Suprapubic skin (tissue), 4 donors: ENCODE results near the gene DDAH1. TPM values are rescaled to one million over a fixed set of nuclear protein-coding genes. Genes with fewer than 3 reads are reported as not detected.
"Not testable (repeated sequence)": the region's sequence is repeated elsewhere in the genome, so short reads cannot be mapped to it uniquely, and the experiment has no call there.

Source experiments
- DNase-seq, 2 donors: peaks; one replicate each; pipeline ENCODE4 v3.0.0-alpha.2; 2019; ENCODE audit warnings: low spot score in 2 of 2
- H3K27ac ChIP-seq: fragments of 200-600 bp; sonication (generic); one replicate; pipeline ENCODE4 v1.5.1; 2019
- H3K27me3 ChIP-seq: fragments of 200-600 bp; sonication (generic); one replicate; pipeline ENCODE4 v1.5.1; 2019
- H3K36me3 ChIP-seq: fragments of 200-600 bp; sonication (generic); one replicate; pipeline ENCODE4 v1.5.1; 2019
- H3K4me1 ChIP-seq: fragments of 200-600 bp; sonication (generic); one replicate; pipeline ENCODE4 v1.5.1; 2019
- H3K4me3 ChIP-seq: fragments of 200-600 bp; sonication (generic); one replicate; pipeline ENCODE4 v1.5.1; 2019; ENCODE audit warnings: mild to moderate bottlenecking
- H3K9me3 ChIP-seq: fragments of 200-600 bp; sonication (generic); one replicate; pipeline ENCODE4 v1.5.1; 2019
- EP300 ChIP-seq: sonication (generic); formaldehyde crosslinking; IDR thresholded peaks from one replicate; pipeline ENCODE4 v1.6.1; 2017; ENCODE audit warnings: antibody characterized with exemption
- POLR2A ChIP-seq, 2 donors: fragments of 450-650 bp; IDR thresholded peaks; one replicate each; pipeline ENCODE4 v1.6.1; 2017; ENCODE audit warnings: antibody characterized with exemption in 2 of 2, mild to moderate bottlenecking in 2 of 2, moderate library complexity in 2 of 2
- POLR2AphosphoS5 ChIP-seq, 3 donors: sonication (generic); formaldehyde crosslinking; IDR thresholded peaks; one replicate each; pipeline ENCODE4 v1.6.1; 2017; ENCODE audit warnings: antibody characterized with exemption in 3 of 3
- WGBS: methylation state at CpG from one replicate; pipeline ENCODE4 v1.1.5; 2018; 5-methylcytosine and 5-hydroxymethylcytosine counted together
- total RNA-seq, 4 donors: library from RNA; depleted of rRNA; stranded (reverse); fragments of >200 nt; gene quantifications; one replicate each; pipeline ENCODE4 v1.1.0, GENCODE V29; 2016
- TF ChIP-seq, protein P1 (sequence below), 2 donors: fragments of 200-600 bp in 1 of 2; fragments of 450-650 bp in 1 of 2; sonication (generic) in 1 of 2; IDR thresholded peaks; one replicate each; pipeline ENCODE4 v1.5.1; 2016 to 2019; ENCODE audit warnings: antibody characterized with exemption in 2 of 2, mild to moderate bottlenecking in 1 of 2, moderate library complexity in 1 of 2

The DDAH1 gene
- total RNA-seq, 4 donors from 2014 or later, result 10.4 to 19.6 (median 15.5) TPM

DNA sequence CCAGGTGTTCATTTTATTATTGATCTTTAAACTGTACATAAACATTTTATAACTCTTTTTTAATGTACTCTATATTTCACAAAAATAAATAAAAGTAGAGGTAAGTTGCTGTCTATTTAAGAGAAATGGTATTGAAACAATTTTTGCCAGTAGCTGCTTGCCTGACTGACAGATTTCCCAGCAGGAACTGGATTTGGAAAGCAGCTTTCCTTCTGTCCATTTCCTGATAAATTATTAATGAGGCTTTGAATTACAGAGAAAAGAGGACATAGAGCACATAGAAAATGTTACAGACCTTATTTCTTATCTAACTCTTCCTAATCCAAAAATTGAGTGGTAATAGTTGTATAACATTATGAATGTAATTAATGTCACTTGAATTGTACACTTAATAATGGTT is 108.8 kb downstream of the DDAH1 start:
- Histone ChIP-seq H3K27ac (no peak overlapping the region), H3K9me3 (no peaks in the 10 kb centered on the region), H3K27me3 (no peaks in the 10 kb centered on the region), H3K4me3 (no peak overlapping the region), H3K36me3 (no peaks in the 10 kb centered on the region), H3K4me1 (no peaks in the 10 kb centered on the region)
- TF ChIP-seq POLR2AphosphoS5 (IDR thresholded peaks at IDR 0.05) (no peak), POLR2A (IDR thresholded peaks at IDR 0.05) (no peak), EP300 (no peak)
- TF ChIP-seq, protein P1, sequence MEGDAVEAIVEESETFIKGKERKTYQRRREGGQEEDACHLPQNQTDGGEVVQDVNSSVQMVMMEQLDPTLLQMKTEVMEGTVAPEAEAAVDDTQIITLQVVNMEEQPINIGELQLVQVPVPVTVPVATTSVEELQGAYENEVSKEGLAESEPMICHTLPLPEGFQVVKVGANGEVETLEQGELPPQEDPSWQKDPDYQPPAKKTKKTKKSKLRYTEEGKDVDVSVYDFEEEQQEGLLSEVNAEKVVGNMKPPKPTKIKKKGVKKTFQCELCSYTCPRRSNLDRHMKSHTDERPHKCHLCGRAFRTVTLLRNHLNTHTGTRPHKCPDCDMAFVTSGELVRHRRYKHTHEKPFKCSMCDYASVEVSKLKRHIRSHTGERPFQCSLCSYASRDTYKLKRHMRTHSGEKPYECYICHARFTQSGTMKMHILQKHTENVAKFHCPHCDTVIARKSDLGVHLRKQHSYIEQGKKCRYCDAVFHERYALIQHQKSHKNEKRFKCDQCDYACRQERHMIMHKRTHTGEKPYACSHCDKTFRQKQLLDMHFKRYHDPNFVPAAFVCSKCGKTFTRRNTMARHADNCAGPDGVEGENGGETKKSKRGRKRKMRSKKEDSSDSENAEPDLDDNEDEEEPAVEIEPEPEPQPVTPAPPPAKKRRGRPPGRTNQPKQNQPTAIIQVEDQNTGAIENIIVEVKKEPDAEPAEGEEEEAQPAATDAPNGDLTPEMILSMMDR (IDR thresholded peaks at IDR 0.05), result no peak
- no peak for DNase-seq

- H3K27me3 ChIP-seq, result no peaks in the 10 kb centered on the region
- no peaks in the 10 kb centered on the region for H3K4me1 ChIP-seq
- no peak for DNase-seq
- H3K4me3 ChIP-seq, result no peak overlapping the region
- H3K36me3 ChIP-seq, result no peaks in the 10 kb centered on the region
- TF ChIP-seq POLR2A (IDR thresholded peaks at IDR 0.05) (no peak), EP300 (no peak), POLR2AphosphoS5 (IDR thresholded peaks at IDR 0.05) (no peak)
- TF ChIP-seq, protein P1 (IDR thresholded peaks at IDR 0.05), result no peak
- H3K9me3 ChIP-seq, result no peaks in the 10 kb centered on the region
- no peak overlapping the region for H3K27ac ChIP-seq
- 89% methylated on average over 4 of the region's 4 CpGs for WGBS
Observed at GRCh38 chr1:85352055-85352454, 112.9 kb downstream of the DDAH1 start.

DNA sequence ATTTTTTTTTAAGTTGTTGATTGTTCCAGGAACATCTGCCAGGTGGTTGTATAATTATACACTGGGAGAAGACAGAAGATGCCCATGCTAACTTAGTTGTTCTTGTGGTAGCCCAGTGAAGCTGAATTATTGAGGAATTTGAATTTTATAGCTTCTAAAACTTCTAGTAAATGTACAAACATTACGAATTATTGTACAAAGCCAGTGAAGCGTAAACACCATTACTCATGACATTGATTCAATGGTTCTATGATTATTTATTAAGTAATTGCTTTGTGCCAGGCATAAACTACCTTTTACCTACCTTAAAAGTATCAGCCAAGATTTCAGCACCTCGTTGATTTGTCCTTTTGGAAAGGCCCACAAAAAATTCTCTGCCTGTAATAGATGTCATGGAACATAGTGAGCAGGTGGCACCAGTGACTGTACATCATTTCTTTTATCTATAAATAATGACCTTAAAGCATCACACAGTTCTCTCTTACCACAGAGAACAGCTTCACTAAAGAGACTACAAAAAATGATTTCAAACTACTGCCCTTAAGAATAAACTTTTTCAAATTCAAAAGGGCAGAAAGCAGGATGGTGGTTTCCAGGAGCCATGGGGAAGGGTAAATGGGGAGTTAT is 113.6 kb downstream of the DDAH1 start:
- WGBS, result 74% methylated on average over 3 of the region's 3 CpGs
- H3K27me3 ChIP-seq, result no peaks in the 10 kb centered on the region
- TF ChIP-seq, protein P1 (IDR thresholded peaks at IDR 0.05), result no peak
- TF ChIP-seq POLR2AphosphoS5 (IDR thresholded peaks at IDR 0.05), result no peak
- TF ChIP-seq POLR2A (IDR thresholded peaks at IDR 0.05), result no peak
- TF ChIP-seq EP300, result no peak

GRCh38 chr1:85349224-85349623 is 115.7 kb downstream of the DDAH1 start:
- H3K9me3 ChIP-seq, result no peaks in the 10 kb centered on the region
- no peak overlapping the region for H3K27ac ChIP-seq
- DNase-seq, result no peak
- TF ChIP-seq EP300 (no peak), POLR2A (IDR thresholded peaks at IDR 0.05) (no peak), POLR2AphosphoS5 (IDR thresholded peaks at IDR 0.05) (no peak)
- TF ChIP-seq, protein P1 (IDR thresholded peaks at IDR 0.05), result no peak
- H3K27me3 ChIP-seq, result no peaks in the 10 kb centered on the region
- no peaks in the 10 kb centered on the region for H3K36me3 ChIP-seq
- no peak overlapping the region for H3K4me3 ChIP-seq
- H3K4me1 ChIP-seq, result peaks cover 2% of the 10 kb centered on the region
- 46% methylated on average over 3 of the region's 3 CpGs for WGBS

More for the DNA sequence above, 113.6 kb downstream of the DDAH1 start:
- DNase-seq, result no peak
- no peaks in the 10 kb centered on the region for H3K9me3 ChIP-seq
- H3K4me1 ChIP-seq, result no peaks in the 10 kb centered on the region
- H3K36me3 ChIP-seq, result no peaks in the 10 kb centered on the region
- H3K4me3 ChIP-seq, result no peak overlapping the region
- H3K27ac ChIP-seq, result no peak overlapping the region

DNA sequence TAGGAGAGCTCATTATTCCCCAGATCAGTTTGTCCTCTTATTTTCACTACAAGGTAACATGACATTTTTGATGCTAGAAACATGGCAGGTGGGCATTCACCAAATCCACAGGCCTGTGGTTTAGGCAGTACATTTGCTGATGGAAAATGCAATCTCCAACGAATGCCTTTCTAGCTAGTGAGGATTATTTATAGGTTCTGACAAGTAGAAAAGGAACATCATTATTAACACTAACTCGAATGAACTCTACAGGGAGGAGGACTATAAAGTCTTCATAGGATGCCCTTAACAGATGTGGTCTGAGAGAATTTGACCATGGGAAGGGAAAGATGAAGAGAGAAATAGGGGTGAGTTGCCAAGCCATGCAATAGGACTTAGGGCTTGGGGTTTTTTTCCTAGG is 117.1 kb downstream of the DDAH1 start:
- WGBS, result 74% methylated on average over 2 of the region's 2 CpGs
- TF ChIP-seq, protein P1 (IDR thresholded peaks at IDR 0.05), result no peak
- TF ChIP-seq POLR2AphosphoS5 (IDR thresholded peaks at IDR 0.05) (no peak), POLR2A (IDR thresholded peaks at IDR 0.05) (no peak), EP300 (no peak)
- H3K9me3 ChIP-seq, result no peaks in the 10 kb centered on the region

GRCh38 chr1:85347275-85347674 is 117.7 kb downstream of the DDAH1 start:
- peaks cover 15% of the 10 kb centered on the region for H3K4me1 ChIP-seq
- H3K27me3 ChIP-seq, H3K36me3 ChIP-seq, H3K4me3 ChIP-seq, DNase-seq, H3K27ac ChIP-seq, H3K9me3 ChIP-seq: not testable (repeated sequence)
- 97% methylated on average over 4 of the region's 4 CpGs for WGBS

More for the DNA sequence above, 117.1 kb downstream of the DDAH1 start:
- Histone ChIP-seq H3K36me3 (no peaks in the 10 kb centered on the region), H3K4me3 (no peak overlapping the region), H3K27me3 (no peaks in the 10 kb centered on the region), H3K27ac (no peak overlapping the region), H3K4me1 (peaks cover 13% of the 10 kb centered on the region)
- DNase-seq, result no peak
